Stromal cell of bone marrow (primary cell): ENCODE measurements around the gene RAB23.
A peak's percentile ranks its signal among the peaks of the same experiment; 100 is the strongest.

Source experiments
- DNase-seq: peaks from one replicate; pipeline ENCODE4 v3.0.0-alpha.2; 2012; ENCODE audit warnings: low read depth

The RAB23 gene

DNA sequence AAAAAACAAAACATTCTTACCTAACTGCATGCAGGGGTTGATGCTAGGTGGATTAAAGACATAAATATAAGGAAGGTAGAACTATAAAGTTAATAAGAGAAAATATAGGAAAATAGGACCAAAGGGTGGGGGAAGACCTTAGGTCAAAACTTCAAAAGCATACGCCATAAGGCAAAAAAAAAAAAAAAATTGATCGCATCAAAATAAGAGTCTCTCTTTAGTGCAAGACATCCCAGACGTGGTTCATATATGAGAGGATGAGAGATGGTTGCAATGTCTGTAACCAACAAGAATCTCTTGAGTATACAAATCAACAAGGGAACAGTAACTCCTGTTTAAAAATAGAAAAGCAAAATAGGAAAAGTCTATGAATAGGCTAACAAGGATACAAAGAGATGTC is 41.5 kb downstream of the RAB23 start:
- DNase-seq: no peak

DNA sequence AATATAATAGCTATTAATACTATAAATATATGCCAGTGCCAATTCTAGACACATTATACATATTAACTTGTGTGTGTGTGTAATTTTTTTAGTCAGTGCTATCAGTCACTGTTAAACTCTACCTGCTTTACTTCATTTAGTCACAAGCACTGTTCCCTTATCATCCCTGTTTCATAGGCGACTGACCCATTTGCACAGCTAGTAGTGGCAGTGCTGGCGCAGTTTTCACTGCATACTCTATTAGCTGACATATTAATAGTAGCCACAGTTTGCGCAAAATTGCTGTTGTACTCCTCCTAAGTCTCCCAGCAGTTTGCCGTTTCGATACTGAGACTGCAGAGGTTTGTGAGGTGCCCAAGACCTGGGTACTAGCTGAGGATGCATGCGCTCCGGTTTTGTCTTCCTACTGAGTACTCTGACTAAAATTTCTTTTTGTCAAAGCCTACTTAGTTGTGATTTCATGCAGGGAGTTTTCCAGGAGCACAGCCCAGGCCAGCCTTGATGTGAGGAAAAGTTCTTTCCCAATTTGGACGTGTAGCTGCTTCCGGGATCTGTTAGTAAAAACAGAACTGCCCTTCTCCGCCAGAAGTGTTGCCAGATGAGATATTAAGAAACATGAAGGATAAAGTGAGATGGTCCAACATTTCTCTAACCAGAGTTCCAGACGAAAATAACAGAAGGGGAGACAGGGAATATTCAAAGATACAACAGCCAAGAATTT is 44.4 kb downstream of the RAB23 start:
- DNase-seq: peak; percentile 53

DNA sequence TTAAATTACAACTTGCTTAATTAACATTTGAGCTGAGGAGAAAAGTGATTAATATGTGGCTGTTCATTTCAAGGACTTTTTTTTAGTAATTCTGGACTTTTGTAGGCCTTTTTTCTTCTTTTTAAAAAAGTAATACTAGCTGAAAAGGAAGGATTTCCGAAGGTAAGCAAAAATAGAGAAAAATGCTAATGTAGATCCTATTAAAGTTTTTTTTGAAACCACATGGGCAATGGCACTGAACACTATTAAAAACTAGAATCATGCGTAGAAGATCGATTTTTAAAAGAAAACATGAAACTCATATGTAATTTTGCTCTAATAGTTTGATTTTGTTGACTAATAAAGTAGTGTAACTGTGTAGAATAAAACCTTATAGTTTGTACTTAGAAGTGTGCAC is 47.6 kb downstream of the RAB23 start:
- DNase-seq: no peak

DNA sequence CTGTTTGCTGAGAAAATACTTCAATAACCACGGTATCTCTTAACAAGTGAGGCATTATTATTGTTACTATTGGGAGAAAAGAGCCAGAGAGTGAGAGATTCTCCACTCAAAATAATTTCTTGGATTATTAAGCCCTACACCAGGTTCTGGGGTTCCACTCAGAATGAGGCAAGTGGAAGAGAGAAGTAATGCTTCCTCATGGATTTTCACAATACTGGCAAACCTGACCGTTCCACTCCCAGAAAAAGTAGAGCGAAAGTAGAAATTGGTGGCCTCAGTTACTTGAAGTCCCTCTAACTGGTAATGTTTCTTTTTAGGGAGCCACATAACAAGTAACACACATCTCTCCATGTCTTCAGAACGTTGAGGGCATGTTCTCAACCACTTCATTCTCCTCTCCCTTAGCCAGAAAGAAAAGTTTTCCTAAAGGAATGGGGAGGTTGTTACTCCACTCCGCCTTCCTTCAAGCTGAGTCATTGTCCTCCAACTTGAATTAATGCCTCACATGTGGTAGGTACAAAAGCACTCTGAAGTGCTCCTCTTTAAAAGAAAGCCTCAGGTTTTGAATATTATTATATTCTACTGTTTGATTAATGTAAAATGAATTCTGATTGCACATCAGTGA is 48.1 kb downstream of the RAB23 start:
- peak; percentile 70 for DNase-seq

DNA sequence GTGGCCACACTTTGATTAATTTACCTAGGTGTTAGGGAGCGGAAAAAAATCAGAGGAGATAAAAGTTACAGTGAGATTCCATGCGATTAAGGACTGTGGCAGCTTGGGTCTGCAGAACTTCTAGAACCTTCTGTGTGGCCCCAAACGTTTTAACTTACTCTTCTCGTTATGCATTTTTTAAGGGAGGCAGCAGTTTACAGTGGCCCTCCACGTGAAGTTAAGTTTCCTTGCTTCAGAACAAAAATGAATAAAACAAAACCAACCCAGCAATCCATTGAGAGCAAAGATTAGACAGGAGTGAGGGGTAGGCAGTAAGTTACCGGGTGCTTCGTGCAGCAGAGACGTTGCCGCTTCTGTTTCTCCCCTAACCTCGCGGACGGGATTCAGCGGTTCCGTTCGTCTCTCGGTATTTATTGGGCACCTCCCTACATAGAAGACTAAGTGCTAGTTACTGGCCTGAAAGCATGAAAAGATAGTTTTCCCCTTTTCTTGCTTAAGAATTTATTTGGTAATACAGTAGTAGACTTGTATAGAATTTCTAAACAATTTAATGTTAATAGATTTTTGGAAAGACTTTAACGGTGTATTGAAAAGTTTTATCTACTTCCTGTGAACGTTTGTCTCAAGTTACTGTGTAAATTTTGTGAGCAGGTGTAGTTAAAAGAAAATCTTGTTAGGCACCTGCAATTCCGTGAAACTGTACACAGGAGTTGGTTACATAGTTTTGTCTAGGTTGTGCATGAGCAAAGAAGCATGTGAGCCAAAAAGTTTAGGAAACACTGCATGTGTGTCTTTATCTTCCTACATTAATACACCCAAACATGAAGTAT is 48.8 kb downstream of the RAB23 start:
- DNase-seq: no peak

DNA sequence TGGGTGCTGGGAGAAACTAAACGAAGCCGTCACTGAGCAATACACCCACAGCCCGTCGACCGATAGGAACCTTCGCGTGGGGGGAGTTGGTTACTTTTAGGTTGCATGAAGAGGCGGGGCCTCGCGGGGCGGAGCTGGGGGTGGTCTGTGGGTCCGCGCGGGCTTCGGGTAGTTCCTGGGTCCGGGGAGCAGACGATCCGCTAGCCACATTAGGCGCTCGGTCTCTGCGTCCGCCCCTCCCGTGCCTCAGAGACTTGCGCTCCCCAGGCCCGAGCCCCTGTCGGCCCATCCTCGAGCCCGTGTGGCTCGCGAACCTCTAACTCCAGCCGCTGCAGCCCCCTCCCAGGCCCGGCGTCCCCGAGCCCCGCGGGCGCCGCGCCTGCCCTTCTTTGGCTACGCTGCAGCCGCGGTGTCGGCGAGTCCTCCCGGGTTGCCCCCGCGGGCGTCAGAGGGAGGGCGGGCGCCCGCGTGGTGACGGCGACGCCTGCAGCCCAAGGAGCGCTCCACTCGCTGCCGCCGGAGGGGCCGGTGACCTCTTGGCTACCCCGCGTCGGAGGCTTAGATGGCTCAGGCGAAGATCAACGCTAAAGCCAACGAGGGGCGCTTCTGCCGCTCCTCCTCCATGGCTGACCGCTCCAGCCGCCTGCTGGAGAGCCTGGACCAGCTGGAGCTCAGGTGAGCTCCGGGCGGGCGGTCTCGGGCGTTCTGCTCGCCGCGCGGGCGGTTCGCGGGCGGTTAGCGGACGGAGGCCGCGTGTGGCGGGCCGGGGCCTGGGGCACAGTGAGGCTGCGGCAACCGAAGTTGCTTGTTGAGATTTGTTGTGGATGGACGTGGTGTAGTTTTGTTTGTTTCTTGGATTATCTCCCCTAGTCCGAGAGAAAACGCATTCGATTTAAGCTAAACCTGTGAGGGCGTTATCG is 49.7 kb downstream of the RAB23 start, which contains the start of gene BAG2:
Gene BAG2 (plus strand): TSS at position 191 of the 920 bp plus-strand sequence. CDS start 372 bp downstream, at position 563.
- DNase-seq: peak; percentile 82

DNA sequence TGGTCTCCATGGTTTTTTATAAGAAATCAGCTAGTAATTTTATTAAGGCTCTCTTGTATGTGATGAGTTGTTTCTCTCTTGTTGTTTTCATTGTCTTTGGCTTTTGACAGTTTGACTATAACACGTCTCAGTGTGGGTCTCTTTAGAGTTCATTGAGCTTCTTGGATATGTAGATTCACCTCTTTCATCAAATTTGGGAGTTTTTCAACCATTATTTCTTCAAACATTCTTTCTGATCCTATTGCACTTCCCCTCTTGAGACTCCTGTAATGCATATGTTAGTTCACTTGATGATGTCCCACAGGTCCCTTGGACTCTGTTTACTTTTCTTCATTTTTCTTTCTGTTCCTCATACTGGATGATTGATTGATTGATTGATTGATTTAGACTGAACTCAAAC is 57.0 kb downstream of the RAB23 start:
- no peak for DNase-seq

DNA sequence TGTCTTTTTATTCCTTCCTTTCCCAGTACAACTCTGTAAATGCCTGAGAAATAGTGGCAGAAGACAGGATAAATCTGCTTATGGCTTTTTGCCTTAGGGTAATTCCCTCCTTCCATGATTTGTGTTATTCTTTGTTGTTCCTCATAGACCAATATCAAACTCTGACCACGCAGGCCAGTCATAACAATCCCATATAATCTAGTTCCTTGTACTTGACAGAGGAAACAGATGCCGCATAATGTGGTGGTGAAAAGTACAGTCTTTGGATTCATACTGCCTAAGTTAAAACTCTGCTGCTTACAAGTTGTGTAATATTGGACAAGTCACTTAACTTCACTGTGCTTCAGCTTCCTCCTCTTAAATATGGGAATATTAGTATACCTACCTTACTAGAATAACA is 58.2 kb downstream of the RAB23 start:
- DNase-seq: no peak

DNA sequence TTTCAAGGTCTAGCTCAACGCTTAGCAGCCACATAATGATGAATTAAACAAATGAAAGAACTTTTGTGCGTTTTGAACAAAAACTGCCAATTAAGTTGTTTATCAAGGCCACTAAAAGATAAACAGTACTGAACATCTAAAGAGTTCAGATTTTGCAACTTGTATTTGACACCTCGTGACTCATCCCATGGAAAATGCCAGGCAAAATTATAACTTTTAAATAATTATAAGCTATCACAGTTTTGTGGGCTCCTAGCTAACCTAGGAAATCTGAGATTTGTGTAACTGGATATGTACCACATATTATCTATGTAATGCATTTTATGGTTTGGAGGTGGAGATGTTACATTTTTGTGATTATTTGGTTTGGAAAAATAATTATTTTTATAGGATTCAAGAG is 59.6 kb downstream of the RAB23 start:
- no peak for DNase-seq

DNA sequence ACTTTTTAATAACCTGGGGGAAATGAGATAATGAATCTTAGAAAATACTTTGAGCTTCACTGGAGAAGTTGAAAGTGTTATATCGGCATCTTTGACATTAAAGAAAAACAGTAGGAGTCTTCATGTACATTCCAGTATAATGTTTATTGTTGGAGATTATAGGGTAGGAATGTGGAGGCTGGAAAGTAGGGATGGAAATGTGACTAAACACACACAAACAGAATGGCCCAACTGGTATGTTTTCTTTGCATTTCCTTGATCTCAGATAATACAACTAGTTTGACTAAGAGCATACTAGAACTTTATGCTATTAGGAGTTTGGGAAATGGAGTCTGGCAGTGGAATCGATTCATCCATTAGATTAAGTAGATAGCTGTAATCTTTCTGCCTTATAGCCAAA is 60.1 kb downstream of the RAB23 start:
- DNase-seq: no peak

DNA sequence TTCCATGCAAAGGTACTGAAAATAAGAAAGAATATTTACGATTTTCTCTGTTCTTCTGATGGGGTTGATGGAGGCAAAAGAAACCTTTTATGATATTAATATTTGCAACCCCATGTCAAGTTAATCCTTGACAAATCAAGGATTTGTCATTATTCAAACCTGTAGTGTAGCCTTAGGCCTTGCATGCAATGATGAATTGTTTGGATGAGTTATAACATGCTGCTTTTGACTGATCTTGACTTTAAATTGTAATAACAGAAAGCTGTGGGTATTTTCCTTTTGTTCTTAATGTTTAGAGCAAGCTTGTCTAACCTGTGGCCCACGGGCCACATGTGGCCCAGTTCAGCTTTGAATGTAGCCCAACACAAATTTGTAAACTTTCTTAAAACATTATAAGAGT is 63.0 kb downstream of the RAB23 start:
- DNase-seq: no peak

DNA sequence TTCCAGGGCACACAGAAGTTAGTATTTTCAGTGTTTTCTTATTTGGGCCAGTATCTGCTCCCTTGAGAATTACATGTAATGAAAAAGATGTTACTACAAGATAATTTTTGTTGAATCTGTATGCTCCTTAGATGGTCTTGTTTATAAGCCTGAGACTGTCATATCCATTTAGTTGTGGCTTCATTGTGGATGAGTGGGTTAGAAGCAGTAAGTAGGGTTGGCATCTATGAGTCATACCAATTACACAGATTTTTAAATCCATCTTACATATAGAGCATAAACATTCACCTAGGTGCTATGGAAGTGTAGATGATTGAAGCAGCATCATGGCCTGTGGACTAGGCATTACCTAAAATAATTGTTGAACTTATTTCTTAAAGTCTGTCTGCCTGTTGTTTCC is 63.4 kb downstream of the RAB23 start:
- DNase-seq: no peak

DNA sequence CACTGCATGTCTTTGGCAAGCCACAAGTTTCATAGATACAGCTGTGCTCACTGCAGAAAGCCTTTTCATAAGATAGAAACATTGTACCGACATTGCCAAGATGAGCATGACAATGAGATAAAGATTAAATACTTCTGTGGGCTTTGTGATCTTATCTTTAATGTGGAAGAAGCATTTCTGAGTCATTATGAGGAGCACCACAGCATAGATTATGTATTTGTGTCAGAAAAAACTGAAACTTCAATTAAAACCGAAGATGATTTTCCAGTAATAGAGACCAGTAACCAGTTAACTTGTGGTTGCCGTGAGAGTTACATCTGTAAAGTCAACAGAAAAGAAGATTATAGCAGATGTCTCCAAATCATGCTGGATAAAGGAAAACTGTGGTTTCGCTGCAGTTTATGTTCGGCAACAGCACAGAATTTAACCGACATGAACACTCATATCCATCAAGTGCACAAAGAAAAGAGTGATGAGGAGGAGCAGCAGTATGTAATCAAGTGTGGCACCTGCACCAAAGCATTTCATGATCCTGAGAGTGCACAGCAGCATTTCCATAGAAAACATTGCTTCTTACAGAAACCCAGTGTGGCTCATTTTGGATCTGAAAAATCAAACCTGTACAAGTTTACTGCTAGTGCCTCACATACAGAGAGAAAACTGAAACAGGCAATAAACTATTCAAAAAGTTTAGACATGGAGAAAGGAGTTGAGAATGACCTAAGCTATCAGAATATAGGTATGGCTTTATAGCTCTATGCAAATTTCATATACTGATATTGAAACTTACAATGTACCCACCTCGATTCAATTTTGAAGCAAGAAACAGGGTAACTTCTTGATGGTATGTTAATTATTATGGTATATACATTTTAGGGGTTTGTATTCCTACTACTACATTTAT is 73.9 kb downstream of the RAB23 start:
- DNase-seq: no peak

DNA sequence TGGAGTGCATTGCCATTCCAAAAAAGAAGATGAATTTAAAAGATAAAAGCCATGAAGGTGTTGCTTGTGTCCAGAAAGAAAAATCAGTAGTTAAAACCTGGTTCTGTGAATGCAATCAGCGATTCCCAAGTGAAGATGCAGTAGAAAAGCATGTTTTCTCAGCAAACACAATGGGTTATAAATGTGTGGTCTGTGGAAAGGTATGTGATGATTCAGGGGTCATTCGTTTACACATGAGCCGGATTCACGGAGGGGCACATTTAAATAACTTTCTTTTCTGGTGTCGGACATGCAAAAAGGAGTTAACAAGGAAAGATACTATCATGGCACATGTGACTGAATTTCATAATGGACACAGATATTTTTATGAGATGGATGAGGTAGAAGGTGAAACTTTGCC is 74.7 kb downstream of the RAB23 start:
- no peak for DNase-seq

DNA sequence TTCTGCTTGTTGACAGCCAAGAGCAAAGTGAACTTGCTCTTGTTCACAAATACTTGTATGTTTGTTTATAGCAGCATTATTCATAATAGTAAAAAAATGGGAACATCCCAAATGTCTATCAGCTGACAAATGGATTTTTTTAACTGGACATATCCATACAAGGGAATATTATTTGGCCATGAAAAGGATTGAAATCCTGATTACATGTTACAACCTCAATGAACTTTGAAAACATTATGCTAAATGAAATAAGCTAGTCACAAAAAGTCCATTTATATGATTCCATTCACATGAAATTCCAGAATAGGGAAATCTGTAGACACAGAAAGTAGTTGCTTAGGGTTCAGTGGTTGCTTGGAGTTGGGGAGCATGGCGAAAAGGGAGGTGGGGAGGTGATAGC is 78.4 kb downstream of the RAB23 start:
- no peak for DNase-seq

DNA sequence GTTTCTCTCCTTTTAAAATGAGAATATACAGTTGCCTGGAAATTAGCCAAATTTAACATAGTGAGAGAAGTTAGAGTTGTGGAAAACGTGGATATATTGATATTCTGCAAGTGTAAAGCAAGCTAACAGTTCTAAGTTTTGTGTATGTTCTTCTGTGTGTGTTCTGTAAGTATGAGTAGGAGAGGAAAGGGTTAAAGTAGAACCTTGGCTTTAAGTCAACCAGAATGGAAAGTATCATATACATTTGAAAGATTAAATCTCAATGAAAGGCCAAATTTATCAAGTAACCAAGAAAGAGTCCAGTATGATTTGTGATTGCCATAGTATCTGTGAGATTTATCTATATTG is 80.0 kb downstream of the RAB23 start:
- no peak for DNase-seq

DNA sequence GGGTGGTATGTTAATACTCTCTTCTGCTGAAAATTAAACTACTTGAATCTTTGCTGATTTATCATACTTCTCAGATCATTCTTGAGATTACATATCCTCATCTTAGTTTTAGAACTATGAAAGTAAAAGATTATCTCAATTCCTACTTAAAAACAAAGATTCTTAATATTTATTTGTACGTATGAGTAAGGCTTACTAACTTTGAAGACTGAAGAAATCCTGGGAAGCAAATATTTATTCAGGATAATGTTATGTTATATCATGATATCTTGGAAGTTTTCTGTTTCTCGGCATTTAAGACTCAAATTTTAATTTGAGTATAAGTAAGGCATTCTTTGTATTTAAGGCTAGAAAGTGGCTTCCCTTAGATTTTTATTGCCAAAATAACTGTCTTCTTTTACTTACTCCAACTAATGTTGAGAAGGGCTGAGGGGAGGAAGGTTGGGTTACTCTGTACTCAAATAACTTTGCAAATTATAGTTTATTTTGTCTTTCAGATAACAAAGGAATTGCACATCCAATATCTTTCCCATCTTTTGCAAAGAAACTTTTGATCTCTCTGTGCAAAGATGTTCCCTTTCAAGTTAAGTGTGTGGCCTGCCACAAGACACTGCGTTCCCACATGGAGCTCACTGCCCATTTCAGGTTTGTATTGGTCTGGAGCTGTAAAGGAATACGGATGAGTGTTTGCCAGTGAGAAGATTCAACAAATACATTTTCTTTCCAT is 80.5 kb downstream of the RAB23 start:
- DNase-seq: no peak

DNA sequence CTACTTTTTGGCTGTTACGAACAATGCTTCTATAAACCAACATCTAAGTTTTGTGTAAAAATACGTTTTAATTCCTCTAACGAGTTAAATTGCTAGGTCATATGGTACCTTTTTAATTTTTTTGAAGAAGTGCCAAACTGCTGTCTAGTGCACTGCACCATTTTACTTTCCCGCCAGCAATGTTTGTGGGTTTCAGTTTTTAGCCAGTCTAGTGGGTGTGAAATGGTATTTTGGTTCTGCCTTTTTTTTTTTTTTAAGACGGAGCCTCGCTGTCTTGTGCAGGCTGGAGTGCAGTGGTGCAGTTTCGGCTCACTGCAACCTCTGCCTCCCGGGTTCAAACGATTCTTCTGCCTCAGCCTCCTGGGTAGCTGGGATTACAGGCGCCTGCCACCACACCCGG is 84.1 kb downstream of the RAB23 start:
- DNase-seq: no peak

DNA sequence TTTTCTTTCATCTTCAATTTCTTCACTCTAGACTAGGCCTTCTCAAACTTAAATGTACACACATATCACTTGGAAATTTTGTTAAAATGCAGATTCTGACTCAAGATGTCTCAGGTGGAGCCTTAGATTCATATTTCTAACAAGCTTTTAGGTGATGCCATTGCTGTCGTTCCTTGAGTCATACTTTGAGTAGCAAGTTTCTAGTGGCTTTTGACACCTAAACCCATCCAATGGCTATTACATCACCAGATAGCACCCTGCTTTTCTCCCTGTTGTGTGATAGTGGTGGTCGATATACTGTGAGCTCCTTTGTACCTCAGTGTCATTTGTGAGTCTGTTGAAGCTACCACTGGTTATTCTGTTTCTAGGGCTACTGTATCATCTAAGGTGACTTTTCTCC is 84.8 kb downstream of the RAB23 start:
- no peak for DNase-seq
